ENCODE measurements around the gene LRRC75A. TPM values are rescaled to one million over a fixed set of nuclear protein-coding genes. Genes with fewer than 3 reads are reported as not detected.

LRRC75A gene
- total and polyA plus RNA-seq, 3 donors from 2014 or later = 39.1 to 47.9 (median 44.5) TPM

DNA sequence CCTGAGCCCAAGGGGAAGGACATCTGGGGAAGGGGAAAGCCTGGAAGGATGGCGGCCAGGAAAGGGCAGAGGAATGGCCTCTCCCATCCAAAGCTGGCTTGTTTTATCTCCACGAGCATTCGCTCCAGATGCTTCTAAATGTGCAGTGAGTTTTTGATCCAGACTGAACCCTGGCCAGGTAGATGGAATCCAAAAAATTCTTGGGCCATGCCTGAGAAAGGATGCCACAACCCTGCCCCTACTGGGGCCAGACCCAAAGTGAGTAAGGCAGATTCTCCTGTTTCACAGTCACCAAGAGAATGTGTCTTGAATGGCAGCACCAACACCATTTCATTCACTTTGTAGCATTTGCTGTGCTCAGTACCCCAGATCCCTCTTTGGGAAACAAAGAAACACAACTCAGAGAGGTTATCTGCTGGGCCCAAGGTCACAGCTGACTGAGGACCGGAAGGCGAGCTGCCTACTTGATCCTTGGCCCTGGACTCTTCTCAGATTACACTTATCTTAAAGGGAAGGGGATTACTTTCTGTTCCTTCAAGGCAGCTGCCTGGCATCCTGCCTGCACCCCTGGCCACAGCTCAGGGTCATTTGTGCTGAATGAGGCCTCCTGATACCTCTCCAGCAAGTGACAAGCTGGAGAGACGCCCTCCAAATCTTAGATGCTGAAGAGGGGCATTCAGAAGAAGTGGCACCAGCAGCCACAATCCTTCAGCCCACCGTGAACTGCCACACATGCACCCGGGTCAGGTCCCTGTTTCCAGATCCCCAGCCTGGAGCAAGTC, 3.6 kb downstream of the LRRC75A start:
- TF ChIP-seq, protein P1, sequence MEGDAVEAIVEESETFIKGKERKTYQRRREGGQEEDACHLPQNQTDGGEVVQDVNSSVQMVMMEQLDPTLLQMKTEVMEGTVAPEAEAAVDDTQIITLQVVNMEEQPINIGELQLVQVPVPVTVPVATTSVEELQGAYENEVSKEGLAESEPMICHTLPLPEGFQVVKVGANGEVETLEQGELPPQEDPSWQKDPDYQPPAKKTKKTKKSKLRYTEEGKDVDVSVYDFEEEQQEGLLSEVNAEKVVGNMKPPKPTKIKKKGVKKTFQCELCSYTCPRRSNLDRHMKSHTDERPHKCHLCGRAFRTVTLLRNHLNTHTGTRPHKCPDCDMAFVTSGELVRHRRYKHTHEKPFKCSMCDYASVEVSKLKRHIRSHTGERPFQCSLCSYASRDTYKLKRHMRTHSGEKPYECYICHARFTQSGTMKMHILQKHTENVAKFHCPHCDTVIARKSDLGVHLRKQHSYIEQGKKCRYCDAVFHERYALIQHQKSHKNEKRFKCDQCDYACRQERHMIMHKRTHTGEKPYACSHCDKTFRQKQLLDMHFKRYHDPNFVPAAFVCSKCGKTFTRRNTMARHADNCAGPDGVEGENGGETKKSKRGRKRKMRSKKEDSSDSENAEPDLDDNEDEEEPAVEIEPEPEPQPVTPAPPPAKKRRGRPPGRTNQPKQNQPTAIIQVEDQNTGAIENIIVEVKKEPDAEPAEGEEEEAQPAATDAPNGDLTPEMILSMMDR (IDR thresholded peaks at IDR 0.05) = no peak
- TF ChIP-seq POLR2A (IDR thresholded peaks at IDR 0.05) = no peak
- Histone ChIP-seq H3K4me1 (peaks cover 74% of the 10 kb centered on the region), H3K36me3 (ENCODE audit: low read depth, missing control alignments) (no peaks in the 10 kb centered on the region), H3K27ac (peak overlapping the region; percentile 35 to 55), H3K9me3 (no peaks in the 10 kb centered on the region), H3K27me3 (no peaks in the 10 kb centered on the region), H3K4me3 (no peak overlapping the region)
- 31 to 54% methylated on average over 8 of the region's 8 CpGs for WGBS, 2 donors
- intact Hi-C loops (cut with DNase I; ENCODE audit: low total_unique reads) = no loop called here
- peak; percentile 67 for DNase-seq

DNA sequence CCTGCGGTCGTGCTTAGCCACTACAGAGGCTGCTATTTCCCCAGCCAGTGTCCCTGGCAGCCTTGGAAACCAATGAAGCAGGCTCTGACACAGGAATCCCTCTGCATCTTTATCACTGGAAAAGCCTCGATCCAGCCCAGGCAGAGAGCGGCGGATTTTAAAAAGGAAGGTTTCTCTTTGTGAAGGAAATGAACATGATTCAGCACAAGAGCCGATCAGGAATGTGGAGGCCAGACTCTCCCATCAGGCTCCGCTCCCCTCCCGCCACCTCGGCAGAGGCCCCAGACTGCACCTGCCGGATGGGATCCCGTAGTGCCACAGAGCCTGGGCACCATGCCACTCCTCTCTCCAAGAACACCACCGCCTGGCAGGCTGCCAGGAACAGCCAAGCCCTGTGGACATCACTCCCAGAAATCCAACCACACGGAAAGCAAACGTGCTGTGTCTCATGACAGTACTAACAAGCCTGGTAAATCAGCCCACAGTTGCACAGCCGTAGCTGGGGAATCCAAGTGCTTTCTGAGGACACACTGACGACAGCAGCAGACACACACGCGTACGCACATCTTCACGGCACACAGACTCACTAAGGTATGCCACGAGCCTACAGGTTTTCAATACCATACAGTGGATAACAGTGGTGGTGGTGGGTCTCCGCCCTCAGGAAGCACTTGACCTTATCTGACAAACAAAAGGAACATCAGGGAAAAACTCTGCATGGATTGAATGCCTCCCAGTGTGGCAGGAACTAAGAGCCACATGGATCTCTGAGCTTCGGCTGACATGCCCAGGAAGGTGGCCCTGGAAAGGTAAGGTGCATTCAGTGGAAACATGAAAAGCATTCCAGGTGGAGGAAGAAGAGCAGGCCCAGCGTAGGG, 5.4 kb downstream of the LRRC75A start:
- no peaks in the 10 kb centered on the region for H3K9me3 ChIP-seq
- no peak for TF ChIP-seq POLR2A (IDR thresholded peaks at IDR 0.05)
- TF ChIP-seq, protein P1 (IDR thresholded peaks at IDR 0.05) = no peak
- no peaks in the 10 kb centered on the region for H3K27me3 ChIP-seq
- intact Hi-C loops (cut with DNase I; ENCODE audit: low total_unique reads) = no loop called here
- no peaks in the 10 kb centered on the region for H3K36me3 ChIP-seq (ENCODE audit: low read depth, missing control alignments)
- DNase-seq = peak; percentile 83
- WGBS, 2 donors = 40 to 52% methylated on average over 9 to 23 of the region's 24 CpGs
- peak overlapping the region; percentile 14 to 55 for H3K27ac ChIP-seq
- peaks cover 74% of the 10 kb centered on the region for H3K4me1 ChIP-seq
- H3K4me3 ChIP-seq = no peak overlapping the region

DNA sequence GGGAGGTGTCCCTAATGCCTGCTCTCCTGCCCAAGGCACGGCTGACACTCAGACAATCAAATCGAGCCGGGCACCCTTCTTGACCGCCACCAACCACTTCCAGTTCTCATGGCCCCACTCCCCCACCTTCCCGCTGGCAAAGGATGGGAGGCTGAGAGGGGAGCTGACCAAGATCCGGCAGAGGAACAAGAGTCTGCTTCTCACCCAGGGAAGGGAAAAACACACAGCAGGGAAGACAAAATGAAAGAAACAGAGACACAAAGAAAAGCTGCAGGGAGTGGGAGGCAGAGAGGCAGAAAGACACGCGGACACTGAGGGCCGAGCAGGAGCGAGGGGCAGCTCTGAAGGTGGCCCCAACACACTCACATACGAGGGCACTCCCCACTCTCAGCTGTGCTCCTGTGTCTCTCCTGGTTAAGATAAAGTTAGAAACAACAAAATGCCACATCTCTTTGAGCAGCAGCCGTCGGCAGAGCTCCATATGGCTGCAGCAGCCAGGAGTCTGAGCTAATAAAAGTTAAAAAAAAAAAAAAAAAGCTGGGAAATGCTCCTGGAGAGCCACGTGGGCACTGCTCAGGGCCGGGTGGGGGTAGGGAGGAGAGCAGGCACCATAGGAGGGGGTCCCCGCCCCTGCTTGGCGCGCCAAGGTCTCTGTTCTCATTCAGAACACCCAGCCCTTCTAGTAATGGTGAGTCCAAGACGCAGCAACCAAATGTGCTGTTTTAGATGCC, 7.4 kb downstream of the LRRC75A start:
- H3K36me3 ChIP-seq (ENCODE audit: low read depth, missing control alignments) = no peaks in the 10 kb centered on the region
- TF ChIP-seq, protein P1 (IDR thresholded peaks at IDR 0.05) = no peak
- peak; percentile 54 for DNase-seq
- WGBS, 2 donors = 32 to 53% methylated on average over 19 of the region's 19 CpGs
- H3K27me3 ChIP-seq = no peaks in the 10 kb centered on the region
- intact Hi-C loops (cut with DNase I; ENCODE audit: low total_unique reads) = no loop called here
- H3K4me1 ChIP-seq = peaks cover 56% of the 10 kb centered on the region
- H3K27ac ChIP-seq = peak overlapping the region; percentile 33 to 50
- no peak overlapping the region for H3K4me3 ChIP-seq
- H3K9me3 ChIP-seq = no peaks in the 10 kb centered on the region

DNA sequence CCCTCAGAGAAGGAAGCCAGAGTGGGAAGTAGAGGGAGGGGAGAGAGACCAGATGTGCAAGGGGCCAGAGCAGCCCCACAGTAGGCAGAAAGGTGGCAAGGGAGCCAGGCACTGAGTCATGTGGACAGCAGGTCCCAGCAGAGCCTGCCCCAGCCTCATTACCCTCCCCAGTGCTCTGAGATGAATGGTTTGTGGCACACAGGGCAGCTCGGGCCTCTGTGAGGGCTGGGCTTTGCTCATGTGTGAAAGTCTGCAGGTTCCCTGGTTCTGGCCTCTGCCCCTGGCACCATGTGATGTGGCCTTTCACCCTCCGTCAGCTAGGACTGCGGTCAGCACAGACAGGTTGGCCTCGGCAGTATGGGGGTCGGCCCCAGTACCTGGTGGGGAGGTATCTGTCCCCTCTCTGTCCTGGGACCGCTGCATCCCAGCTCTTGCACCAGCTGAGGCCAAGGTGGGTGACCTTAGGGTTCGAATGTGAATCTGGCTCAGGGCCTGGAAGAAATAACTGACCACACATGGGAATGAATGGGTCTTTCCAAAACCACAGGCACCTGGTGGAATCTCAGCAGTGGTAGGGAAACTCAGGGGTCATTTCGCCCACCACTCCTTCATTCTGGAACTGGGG, 8.9 kb downstream of the LRRC75A start:
- no peak for TF ChIP-seq POLR2A (IDR thresholded peaks at IDR 0.05)
- H3K27ac ChIP-seq = no peak overlapping the region
- intact Hi-C loops (cut with DNase I; ENCODE audit: low total_unique reads) = no loop called here
- no peaks in the 10 kb centered on the region for H3K36me3 ChIP-seq (ENCODE audit: low read depth, missing control alignments)
- no peaks in the 10 kb centered on the region for H3K9me3 ChIP-seq
- H3K4me3 ChIP-seq = no peak overlapping the region
- peaks cover 49% of the 10 kb centered on the region for H3K4me1 ChIP-seq
- no peak for DNase-seq
- WGBS, 2 donors = 88 to 91% methylated on average over 8 of the region's 8 CpGs
- no peaks in the 10 kb centered on the region for H3K27me3 ChIP-seq
